CD4-positive, alpha-beta T cell treated with Interleukin-6 for 4 hours (primary cell): ENCODE measurements around the gene OR2S2.
"Not testable (repeated sequence)": the region's sequence is repeated elsewhere in the genome, so short reads cannot be mapped to it uniquely, and the experiment has no call there.

Experiments used
- DNase-seq: peaks from one replicate; pipeline ENCODE4 v3.0.0-alpha.2; 2020; ENCODE audit warnings: mixed read lengths

Gene OR2S2

DNA sequence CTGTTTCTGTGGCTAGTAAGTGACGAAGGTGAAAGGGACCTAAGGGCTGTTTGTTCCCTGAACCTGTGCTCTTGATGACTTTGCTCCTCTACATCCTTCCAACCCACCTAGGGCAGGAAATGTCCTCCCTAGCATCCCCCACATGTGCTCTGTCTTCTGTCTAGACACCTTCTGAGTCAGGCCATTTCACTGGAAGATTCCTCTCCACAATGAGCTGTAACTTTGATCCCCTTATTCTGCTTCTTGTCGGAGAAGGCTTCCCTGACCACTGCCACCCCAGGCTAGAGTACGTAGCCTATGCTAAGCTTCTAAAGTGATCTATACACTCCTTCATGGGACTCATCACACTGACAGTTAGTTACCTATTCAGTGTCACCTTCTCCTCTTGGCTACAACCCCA, 27.0 kb downstream of the OR2S2 start:
- no peak for DNase-seq

GRCh38 chr9:35930521-35930920, 27.4 kb downstream of the OR2S2 start:
- DNase-seq: no peak

GRCh38 chr9:35929453-35929718, 28.6 kb downstream of the OR2S2 start:
- DNase-seq: no peak

- DNase-seq: no peak
Measured at GRCh38 chr9:35928591-35929452, 29.1 kb downstream of the OR2S2 start.

DNA sequence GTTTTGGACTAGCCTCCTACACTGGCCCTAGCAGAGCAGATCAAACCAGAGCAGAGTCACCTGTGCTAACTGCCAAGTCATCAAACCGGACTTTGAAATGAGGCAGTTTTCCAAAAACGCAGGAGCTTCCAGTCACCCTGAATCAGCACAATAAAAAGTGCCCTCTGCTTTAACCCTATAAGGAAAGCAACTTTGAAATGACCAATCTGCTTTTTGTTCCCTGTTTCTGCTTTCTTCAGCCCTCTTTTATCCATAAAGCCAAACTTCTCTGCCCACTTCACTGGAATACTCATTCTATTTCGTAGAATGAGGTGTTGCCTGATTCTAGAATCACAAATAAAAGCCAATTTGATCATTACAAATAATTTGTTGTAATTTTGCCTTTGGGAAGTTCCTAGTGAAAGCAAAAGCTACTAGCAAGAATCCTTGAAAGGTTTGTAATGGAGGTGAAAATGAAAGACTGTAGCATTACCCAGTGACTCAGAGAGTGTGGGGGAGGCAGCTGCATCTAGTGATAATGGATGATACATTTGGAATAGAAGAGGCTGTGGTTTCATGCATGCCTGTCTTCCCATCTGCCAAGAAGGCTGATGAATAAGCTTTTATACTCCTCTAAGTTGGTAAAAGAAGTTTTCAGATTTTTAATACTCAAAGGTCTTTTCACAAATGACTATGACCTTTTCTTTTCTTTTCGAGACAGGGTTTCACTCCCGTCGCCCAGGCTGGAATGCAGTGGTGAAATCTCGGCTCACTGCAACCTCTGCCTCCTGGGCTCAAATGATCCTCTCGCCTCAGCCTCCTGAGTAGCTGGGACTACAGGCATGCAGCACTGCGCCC, 33.8 kb downstream of the OR2S2 start:
- DNase-seq: no peak

DNA sequence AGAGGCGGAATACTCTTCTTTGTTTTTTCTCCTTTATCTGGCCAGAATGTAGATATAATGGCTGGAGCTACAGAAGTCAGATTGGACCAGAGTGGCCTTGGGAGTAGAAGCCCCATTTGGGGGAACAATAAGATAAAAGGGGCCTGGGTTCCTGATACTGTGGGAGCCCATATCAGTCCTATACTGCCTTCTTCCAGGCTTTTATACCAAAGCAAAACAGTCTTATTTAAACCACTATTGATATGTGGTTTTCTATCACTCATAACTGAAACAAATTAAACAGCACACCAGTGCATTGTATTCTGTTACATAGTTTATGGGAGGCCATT, 34.4 kb downstream of the OR2S2 start:
- no peak for DNase-seq

DNA sequence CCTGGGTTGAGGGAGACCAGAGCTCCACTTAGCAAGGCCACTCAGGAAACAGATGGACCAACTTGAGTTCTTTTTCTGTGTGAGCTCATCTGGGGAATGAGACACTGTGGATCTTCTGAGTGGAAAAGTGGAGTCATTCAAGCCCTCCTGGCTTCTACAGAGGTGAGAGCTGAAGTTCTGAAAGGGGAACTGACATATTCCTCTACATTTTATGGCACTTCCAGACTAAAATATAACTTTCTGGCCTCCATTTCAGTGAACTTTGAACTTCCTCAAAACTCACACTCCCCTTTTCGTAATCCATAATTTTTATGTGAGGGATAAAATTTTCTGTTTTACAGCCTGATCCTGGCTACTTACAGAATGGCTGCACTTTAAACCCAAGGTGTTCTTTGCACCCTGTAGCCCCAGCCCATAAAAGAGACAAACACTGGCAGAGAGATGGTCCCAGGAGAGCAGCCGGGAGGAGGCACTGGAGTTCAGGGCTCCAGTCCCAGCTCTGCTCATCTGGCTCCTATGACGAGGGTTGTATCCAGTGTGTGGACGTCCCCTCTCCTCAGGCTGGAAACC, 37.8 kb downstream of the OR2S2 start:
- DNase-seq: no peak

DNA sequence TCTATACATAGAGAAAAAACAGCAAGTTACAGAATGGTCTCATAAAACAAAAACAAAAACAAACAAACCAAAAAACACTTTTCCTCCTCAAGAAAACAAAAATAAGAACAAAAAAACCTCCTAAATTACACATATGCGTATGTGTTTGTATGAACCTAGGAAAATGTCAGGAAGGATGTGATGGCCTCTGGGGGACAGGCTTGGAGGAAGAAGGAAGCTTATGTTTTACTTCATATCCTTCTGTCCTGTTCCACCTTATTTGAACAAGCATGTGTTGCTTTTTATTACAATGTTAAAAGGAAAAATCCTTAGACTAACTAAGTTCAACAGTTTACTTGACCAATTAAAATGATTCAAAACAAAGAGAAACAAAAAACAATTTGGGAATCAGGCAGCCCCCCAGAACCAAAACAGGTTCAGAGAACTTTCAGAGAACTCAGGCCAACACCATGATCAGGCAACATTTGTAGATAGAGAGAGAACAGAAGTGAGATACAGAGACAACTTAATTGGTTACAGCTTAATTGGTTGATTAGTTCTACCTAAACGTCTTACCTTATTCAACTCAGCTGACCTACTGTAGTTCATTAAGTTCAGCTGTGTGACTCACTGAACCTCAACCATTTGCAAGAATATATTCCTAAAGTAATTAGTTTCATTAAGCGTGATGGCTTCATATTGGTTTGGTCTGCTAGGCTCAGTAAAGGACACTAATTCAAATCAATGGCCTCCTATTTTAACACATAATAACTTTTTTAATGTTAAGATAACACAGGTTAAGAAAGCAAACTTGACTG, 38.5 kb downstream of the OR2S2 start:
- DNase-seq: no peak

GRCh38 chr9:35918780-35919179, 39.2 kb downstream of the OR2S2 start:
- DNase-seq: no peak

DNA sequence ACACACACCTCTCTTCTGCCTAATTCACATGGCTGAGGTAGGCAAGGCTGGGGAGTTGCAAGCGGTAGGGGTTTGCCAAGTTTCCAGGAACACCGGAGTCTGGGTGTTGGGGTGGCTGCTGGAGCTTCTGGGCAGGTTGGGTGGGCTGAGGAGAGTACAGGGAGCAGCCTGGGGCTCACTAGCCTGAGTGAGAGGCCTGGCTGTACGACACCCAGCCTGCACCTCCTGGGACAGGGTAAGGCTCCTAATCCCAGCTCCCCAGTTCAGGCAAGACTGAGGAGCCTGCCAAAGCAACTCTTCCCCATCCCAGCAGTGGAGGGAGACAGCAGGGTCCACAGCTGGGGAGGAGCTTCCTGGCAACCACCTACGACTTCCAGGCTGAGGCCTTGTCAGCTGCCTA, 40.7 kb downstream of the OR2S2 start:
- DNase-seq: no peak

DNA sequence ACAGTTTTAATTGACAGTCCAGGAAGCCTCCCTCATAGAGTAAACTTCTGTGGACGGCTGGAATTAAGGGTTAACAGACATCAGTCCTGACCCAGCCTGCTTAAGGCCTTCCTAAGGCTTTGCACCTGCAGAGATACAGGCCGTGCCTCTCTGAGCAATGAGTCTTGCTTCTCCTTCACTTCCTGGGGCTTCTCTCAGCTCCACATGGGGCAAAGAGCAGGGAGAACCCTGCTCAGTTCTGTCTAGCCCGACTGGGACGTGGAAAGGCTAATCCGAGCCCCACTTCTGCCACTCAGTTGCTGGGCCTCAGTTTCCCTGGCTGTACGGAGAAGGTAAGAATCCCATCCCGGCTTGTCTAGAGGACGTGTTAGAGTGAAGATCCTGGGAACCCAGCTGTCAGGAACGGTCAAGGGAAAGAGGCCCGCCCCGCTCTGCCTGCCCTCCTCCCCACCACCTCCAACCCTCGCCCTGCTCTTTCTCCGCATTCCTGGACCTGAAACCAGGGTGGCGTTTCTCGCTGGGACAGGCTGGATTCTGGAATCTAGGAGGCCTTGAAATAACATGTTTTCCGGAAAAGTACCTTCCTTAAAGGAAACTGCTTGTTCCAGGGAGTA, 42.2 kb downstream of the OR2S2 start:
- no peak for DNase-seq

DNA sequence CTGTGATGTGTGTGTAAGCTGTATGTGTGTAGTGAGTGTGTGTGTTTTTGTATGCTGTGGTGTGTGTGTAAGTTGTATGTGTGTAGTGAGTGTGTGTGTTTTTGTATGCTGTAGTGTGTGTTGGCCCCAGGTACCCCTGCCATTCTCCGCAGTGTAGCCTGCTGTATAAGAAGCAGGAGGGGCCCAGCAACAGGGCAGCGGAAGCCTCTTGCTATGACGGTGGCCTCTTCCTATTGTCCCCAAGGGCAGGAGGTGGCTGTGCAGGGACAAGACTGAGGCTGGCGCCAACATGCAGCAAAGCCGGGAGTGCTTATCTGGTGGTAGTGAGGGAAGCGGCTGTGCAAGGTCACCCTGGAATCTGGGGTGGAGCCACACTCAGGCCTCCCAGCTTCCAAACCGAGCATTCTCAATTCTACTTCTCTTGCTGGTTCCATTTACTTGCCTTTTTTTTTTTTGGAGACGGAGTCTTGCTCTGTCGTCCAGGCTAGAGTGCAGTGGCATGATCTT, 43.6 kb downstream of the OR2S2 start:
- DNase-seq: no peak

DNA sequence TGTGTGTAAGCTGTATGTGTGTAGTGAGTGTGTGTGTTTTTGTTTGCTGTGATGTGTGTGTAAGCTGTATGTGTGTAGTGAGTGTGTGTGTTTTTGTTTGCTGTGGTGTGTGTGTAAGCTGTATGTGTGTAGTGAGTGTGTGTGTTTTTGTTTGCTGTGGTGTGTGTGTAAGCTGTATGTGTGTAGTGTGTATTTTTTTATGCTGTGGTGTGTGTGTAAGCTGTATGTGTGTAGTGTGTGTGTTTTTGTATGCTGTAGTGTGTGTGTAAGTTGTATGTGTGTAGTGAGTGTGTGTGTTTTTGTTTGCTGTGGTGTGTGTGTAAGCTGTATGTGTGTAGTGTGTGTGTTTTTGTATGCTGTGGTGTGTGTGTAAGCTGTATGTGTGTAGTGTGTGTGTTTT, 44.5 kb downstream of the OR2S2 start:
- not testable (repeated sequence) for DNase-seq

- no peak for DNase-seq
Measured at GRCh38 chr9:35912791-35913400, 45.1 kb downstream of the OR2S2 start.

GRCh38 chr9:35911690-35912089, 46.3 kb downstream of the OR2S2 start:
- no peak for DNase-seq

GRCh38 chr9:35910613-35911359, 47.2 kb downstream of the OR2S2 start:
- DNase-seq: peak; percentile 58

DNA sequence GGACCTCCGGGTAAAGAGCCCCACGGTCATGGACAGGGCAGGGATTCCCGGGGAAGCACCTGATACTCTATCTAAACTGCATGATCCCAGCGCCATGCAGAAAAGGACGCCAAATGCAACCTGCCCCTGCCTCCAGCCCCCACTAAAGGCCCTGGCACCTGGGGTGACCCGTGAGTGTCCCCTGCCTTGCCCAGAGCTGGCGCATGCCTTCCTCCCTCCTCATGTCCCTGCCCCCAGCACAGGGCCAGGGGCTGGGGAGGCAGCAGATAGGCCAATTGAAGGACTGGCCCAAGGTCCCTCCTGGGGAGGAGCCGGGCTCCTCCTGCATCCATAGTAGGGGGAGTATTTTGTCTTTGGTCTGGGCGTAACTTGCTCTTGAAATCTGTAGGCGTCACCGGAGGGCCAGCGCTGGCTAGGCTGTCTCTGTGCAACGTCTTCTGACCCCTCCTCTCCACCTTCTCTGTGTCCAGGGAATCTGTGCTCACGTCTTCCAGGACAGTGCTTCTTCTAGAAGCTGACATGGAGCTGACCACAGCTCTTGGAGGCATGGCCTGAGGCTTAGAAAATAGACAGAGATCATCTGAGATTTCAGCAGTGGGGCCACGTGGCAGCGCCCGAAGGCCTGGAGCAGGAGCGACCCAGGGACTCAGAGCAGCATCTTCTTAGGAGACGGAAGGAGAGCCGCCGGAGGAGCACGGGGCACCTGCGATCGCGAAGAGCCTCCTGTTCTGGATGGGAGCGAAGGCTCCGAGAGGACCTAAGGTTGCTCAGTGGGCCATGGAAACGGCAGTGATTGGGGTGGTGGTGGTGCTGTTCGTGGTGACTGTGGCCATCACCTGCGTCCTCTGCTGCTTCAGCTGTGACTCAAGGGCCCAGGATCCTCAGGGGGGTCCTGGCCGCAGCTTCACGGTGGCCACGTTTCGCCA, 48.0 kb downstream of the OR2S2 start:
- no peak for DNase-seq

DNA sequence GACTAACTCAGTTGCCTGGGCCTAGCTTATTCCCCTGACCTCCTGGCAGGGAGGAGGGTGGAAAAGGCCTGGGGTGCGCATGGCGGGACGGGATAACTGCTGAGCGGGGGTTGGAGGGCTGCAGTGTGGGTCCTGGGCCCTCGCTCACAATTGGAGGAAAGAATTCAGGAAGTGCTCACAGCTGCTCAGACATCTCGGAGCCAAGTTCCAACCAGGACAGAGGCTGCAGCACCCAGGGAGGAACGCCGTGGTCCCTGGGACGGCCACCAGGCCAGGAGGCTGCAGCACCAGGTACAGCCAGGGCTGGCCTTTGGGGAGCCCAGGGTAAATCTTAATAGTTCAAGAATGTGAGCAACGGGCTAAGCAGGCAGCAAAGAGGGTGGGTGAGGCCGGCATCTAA, 48.7 kb downstream of the OR2S2 start, which contains the start of gene SPAAR:
Gene SPAAR, plus strand, starts transcription at position 217 of the 400 bp plus-strand sequence. CDS start 974 bp downstream, outside the sequence.
- DNase-seq: no peak

GRCh38 chr9:35908504-35909125, 49.3 kb downstream of the OR2S2 start:
- no peak for DNase-seq
